Endothelial cell of umbilical vein (primary cell): Measurements from ENCODE around the gene IFT27.

Experiments used
- CTCF ChIP-seq, 2 donors: IDR thresholded peaks; 1 replicate in 1 of 2; 2 replicates in 1 of 2; pipeline ENCODE4 v1.5.1; 2011; ENCODE audit warnings: low read length in 2 of 2, mild to moderate bottlenecking in 2 of 2, moderate library complexity in 2 of 2, control low read depth in 1 of 2, inconsistent platforms in 1 of 2, low read depth in 1 of 2; ENCODE audit not compliant: insufficient read depth in 1 of 2; ENCODE audit errors: extremely low read depth in 1 of 2
- POLR2A ChIP-seq: IDR thresholded peaks from 2 replicates; pipeline ENCODE4 v1.6.1; 2012; ENCODE audit warnings: low read depth, mild to moderate bottlenecking, control low read depth, low read length
- POLR2AphosphoS5 ChIP-seq: IDR thresholded peaks from 2 replicates; pipeline ENCODE4 v1.6.1; 2012; ENCODE audit warnings: low read depth, mild to moderate bottlenecking, control low read depth, low read length, moderate library complexity; ENCODE audit not compliant: insufficient read depth

- TF ChIP-seq POLR2A: no peak
- no peak for TF ChIP-seq CTCF (IDR thresholded peaks at IDR 0.05; ENCODE audit: extremely low read depth in 1 of 2, insufficient read depth in 1 of 2, low read depth in 1 of 2, low read length in 2 of 2)
- no peak for TF ChIP-seq POLR2AphosphoS5
These were observed 49.9 kb downstream of the IFT27 start for GRCh38 chr22:36726007-36726380.
